PC-3 (cell line): ENCODE data around the gene FAM47E. TPM values are rescaled to one million over a fixed set of nuclear protein-coding genes. Genes with fewer than 3 reads are reported as not detected.

Source experiments
- ATAC-seq: fragments of 200-7000 bp; cut with Tn5 transposase; 2 replicates; pipeline ENCODE4 v1.9.1; 2020; ENCODE audit warnings: mild to moderate bottlenecking, moderate library complexity
- BruUV-seq: library from RNA; stranded (reverse); fragments of 400-500 nt; replicated peaks from 2 replicates; lab custom pipeline; 2021; lab: Mats Ljungman, UMichigan
- CTCF ChIA-PET: fragments of 300-600 bp; sonication (Branson Sonifier 250); formaldehyde crosslinking; loops from one replicate; lab custom pipeline; 2022; ENCODE audit warnings: antibody characterized with exemption; lab: Charles Lee
- POLR2A ChIA-PET: fragments of 300-600 bp; sonication (Branson Sonifier 250); formaldehyde crosslinking; loops from one replicate; lab custom pipeline; 2022; ENCODE audit warnings: antibody characterized with exemption; ENCODE audit not compliant: unreplicated experiment; lab: Charles Lee
- DNase-seq: peaks from one replicate; pipeline ENCODE4 v3.0.0-alpha.2; 2015
- H2AFZ ChIP-seq: fragments of 300-600 bp; sonication (generic); 2 replicates; pipeline ENCODE4 v1.6.0; 2016; ENCODE audit warnings: antibody characterized with exemption, low read length
- H3F3A ChIP-seq: fragments of 300-600 bp; sonication (generic); one replicate; pipeline ENCODE4 v1.6.0; 2017; ENCODE audit warnings: antibody characterized with exemption, low read length, control low read depth, mild to moderate bottlenecking; ENCODE audit not compliant: unreplicated experiment
- H3K27ac ChIP-seq: fragments of 300-600 bp; sonication (generic); 2 replicates; pipeline ENCODE4 v1.5.1; 2016; ENCODE audit warnings: mild to moderate bottlenecking, low read length
- H3K27me3 ChIP-seq: fragments of 300-600 bp; sonication (generic); 2 replicates; pipeline ENCODE4 v1.6.1; 2016; ENCODE audit warnings: low read length, mixed read lengths
- H3K36me3 ChIP-seq: fragments of 300-600 bp; sonication (generic); 2 replicates; pipeline ENCODE4 v1.6.1; 2016; ENCODE audit warnings: low read depth, mixed run types, low read length, mixed read lengths
- H3K4me1 ChIP-seq: fragments of 300-600 bp; sonication (generic); 2 replicates; pipeline ENCODE4 v1.5.1; 2016; ENCODE audit warnings: low read length; ENCODE audit not compliant: insufficient read depth
- H3K4me2 ChIP-seq: fragments of 300-600 bp; sonication (generic); 2 replicates; pipeline ENCODE4 v1.6.0; 2016; ENCODE audit warnings: low read length
- H3K4me3 ChIP-seq: fragments of 300-600 bp; sonication (generic); 2 replicates; pipeline ENCODE4 v1.5.1; 2016; ENCODE audit warnings: mild to moderate bottlenecking, low read length, mixed read lengths
- H3K79me2 ChIP-seq: fragments of 300-600 bp; sonication (generic); 2 replicates; pipeline ENCODE4 v1.6.1; 2017; ENCODE audit warnings: low read length, mixed read lengths
- H3K9ac ChIP-seq: fragments of 300-600 bp; sonication (generic); 2 replicates; pipeline ENCODE4 v1.6.0; 2016; ENCODE audit warnings: mild to moderate bottlenecking, low read length
- H3K9me2 ChIP-seq: fragments of 300-600 bp; sonication (generic); replicated peaks from 2 replicates; pipeline ENCODE4 v1.6.1; 2016; ENCODE audit warnings: mixed run types, low read length, mixed read lengths
- H3K9me3 ChIP-seq: fragments of 300-600 bp; sonication (generic); 2 replicates; pipeline ENCODE4 v1.6.1; 2016; ENCODE audit warnings: low read length, mixed read lengths
- H4K20me1 ChIP-seq: fragments of 300-600 bp; sonication (generic); 2 replicates; pipeline ENCODE4 v1.6.1; 2016; ENCODE audit warnings: low read length, mixed read lengths
- CTCF ChIP-seq: fragments of 300-600 bp; sonication (generic); conservative IDR thresholded peaks from 2 replicates; pipeline ENCODE4 v1.5.1; 2017; ENCODE audit warnings: antibody characterized with exemption, low read depth, mild to moderate bottlenecking, low read length
- EZH2 ChIP-seq: fragments of 300-600 bp; sonication (generic); IDR thresholded peaks from one replicate; pipeline ENCODE4 v1.6.1; 2017; ENCODE audit warnings: antibody characterized with exemption, mild to moderate bottlenecking, low read length; ENCODE audit not compliant: unreplicated experiment
- EZH2phosphoT487 ChIP-seq: fragments of 300-600 bp; sonication (generic); IDR thresholded peaks from 2 replicates; pipeline ENCODE4 v1.6.1; 2018; ENCODE audit warnings: mild to moderate bottlenecking, antibody characterized with exemption, low read length, borderline replicate concordance
- intact Hi-C: fragments of 100-400 bp; cut with micrococcal nuclease; formaldehyde crosslinking; loops from 2 replicates; pipeline ENCODE4 v1.9.0; 2023
- total RNA-seq: library from RNA; depleted of rRNA; stranded (reverse); fragments of >200 nt; gene quantifications from 2 replicates; pipeline ENCODE4 v1.2.3, GENCODE V29; 2014

Gene FAM47E
- total RNA-seq, 1 experiment from 2014 or later, result 0.91 TPM

DNA sequence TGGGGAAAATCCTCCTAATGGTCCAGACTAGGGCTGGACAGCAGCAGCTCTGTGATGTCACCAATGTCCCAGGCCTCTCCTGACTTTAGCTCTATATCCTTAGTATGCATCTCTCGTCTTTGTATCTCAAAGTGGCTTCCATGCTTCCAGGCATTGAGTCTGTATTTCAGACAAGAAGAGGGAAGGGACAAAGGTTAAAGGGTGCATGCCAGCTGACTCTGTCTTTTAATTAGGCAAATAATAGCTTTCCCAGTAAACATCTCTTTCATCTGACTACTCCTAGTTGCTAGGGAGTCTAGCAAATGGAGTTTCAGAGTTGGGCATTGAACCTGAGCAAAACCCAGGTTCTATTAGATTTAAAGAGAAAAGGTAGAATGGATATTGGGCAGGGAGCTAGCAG, 5.4 kb downstream of the FAM47E start:
- POLR2A ChIA-PET, result no interaction called here
- intact Hi-C loops, result no loop called here

DNA sequence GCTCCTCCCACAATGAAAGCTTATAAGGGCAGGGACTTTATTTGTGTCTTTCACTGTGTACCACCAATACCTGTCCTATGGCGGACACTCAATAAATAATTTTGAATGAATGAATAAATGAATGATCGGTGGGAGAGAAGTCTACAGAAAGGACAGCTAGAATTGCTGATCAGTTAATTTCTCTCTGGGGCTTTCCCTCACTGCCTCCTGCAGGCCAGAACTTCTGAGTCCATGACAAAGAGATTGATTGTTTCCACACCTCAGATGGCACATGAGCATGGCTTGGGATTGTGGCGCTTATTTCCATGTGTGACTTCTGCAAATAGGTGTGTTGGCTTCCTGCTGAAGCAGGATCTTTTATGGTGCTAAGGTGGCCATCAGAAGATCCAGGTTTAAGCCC, 6.3 kb downstream of the FAM47E start:
- no peak overlapping the region for H3K9ac ChIP-seq
- intact Hi-C loops, result no loop called here
- CTCF ChIA-PET, result no interaction called here
- H3K4me1 ChIP-seq, result no peaks in the 10 kb centered on the region
- no peaks in the 10 kb centered on the region for H3K9me3 ChIP-seq
- no peaks in the 10 kb centered on the region for H3K9me2 ChIP-seq
- H3F3A ChIP-seq, result no peaks in the 10 kb centered on the region
- H3K4me2 ChIP-seq, result no peak overlapping the region
- no peaks in the 10 kb centered on the region for H3K27me3 ChIP-seq
- H2AFZ ChIP-seq, result no peak overlapping the region
- BruUV-seq, result no TSS peak
- POLR2A ChIA-PET, result no interaction called here
- H3K4me3 ChIP-seq, result no peak overlapping the region
- H4K20me1 ChIP-seq, result no peaks in the 10 kb centered on the region
- H3K36me3 ChIP-seq, result no peaks in the 10 kb centered on the region
- DNase-seq, result no peak
- no peak overlapping the region for H3K27ac ChIP-seq
- no peaks in the 10 kb centered on the region for H3K79me2 ChIP-seq
- ATAC-seq, result no peak
- no peak for TF ChIP-seq EZH2
- TF ChIP-seq EZH2phosphoT487, result no peak
- TF ChIP-seq CTCF, result no peak

More for the DNA sequence above, 5.4 kb downstream of the FAM47E start:
- no peak for DNase-seq
- H3K27me3 ChIP-seq, result no peaks in the 10 kb centered on the region
- H3K4me1 ChIP-seq, result no peaks in the 10 kb centered on the region
- no TSS peak for BruUV-seq
- H3K79me2 ChIP-seq, result no peaks in the 10 kb centered on the region
- H3K27ac ChIP-seq, result no peak overlapping the region
- CTCF ChIA-PET, result no interaction called here
- ATAC-seq, result no peak
- no peak overlapping the region for H3K4me3 ChIP-seq
- no peaks in the 10 kb centered on the region for H3K36me3 ChIP-seq
- no peak overlapping the region for H3K9ac ChIP-seq
- TF ChIP-seq CTCF (no peak), EZH2 (no peak), EZH2phosphoT487 (no peak)
- H4K20me1 ChIP-seq, result no peaks in the 10 kb centered on the region
- no peaks in the 10 kb centered on the region for H3F3A ChIP-seq
- no peak overlapping the region for H3K4me2 ChIP-seq
- H2AFZ ChIP-seq, result no peak overlapping the region
- H3K9me2 ChIP-seq, result no peaks in the 10 kb centered on the region
- no peaks in the 10 kb centered on the region for H3K9me3 ChIP-seq

DNA sequence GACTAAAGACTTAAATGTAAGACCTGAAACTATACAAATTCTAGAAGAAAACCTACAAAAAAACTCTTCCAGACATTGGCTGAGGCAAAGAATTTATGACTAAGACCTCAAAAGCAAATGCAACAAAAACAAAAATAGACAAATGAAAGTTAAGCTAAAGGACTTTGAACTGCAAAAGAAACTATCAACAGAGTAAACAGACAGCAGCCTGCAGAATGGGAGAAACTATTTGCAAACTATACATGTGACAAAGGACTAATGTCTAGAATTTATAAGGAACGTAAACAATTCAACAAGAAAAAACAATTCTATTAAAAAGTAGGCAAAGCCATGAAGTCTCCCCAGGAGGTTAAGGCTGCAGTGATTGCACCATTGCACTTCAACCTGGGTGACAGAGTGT, 9.1 kb downstream of the FAM47E start:
- H3K4me1 ChIP-seq, result no peaks in the 10 kb centered on the region
- H3K4me3 ChIP-seq, result no peak overlapping the region
- H2AFZ ChIP-seq, result no peak overlapping the region
- TF ChIP-seq EZH2phosphoT487 (no peak), EZH2 (no peak), CTCF (no peak)
- no peaks in the 10 kb centered on the region for H3K9me2 ChIP-seq
- intact Hi-C loops, result no loop called here
- ATAC-seq, result no peak
- no peak overlapping the region for H3K9ac ChIP-seq
- POLR2A ChIA-PET, result no interaction called here
- CTCF ChIA-PET, result interaction anchor here (0.7 kb wide), 1 partner anchor 131 kb away, joined by 4 read pairs; no protein-coding TSS in a partner anchor
- no peak overlapping the region for H3K4me2 ChIP-seq
- no peaks in the 10 kb centered on the region for H3K9me3 ChIP-seq
- H4K20me1 ChIP-seq, result no peaks in the 10 kb centered on the region
- no peaks in the 10 kb centered on the region for H3K36me3 ChIP-seq
- DNase-seq, result no peak
- BruUV-seq, result no TSS peak
- H3K27me3 ChIP-seq, result no peaks in the 10 kb centered on the region
- H3K27ac ChIP-seq, result no peak overlapping the region
- no peaks in the 10 kb centered on the region for H3K79me2 ChIP-seq
- H3F3A ChIP-seq, result no peaks in the 10 kb centered on the region
